CD4-positive, alpha-beta T cell treated with Interleukin-15 for 1 hour (primary cell): Measurements from ENCODE around the gene SNX27.
"Not testable (repeated sequence)": the region's sequence is repeated elsewhere in the genome, so short reads cannot be mapped to it uniquely, and the experiment has no call there.

ENCODE experiments used
- DNase-seq: peaks from one replicate; pipeline ENCODE4 v3.0.0-alpha.2; 2020

The SNX27 gene

GRCh38 chr1:151641229-151641628, 29.4 kb downstream of the SNX27 start:
- no peak for DNase-seq

GRCh38 chr1:151643085-151643484, 31.2 kb downstream of the SNX27 start:
- DNase-seq = not testable (repeated sequence)

GRCh38 chr1:151644001-151644400, 32.2 kb downstream of the SNX27 start:
- DNase-seq = no peak

- no peak for DNase-seq
Observed at GRCh38 chr1:151653397-151653796, 41.5 kb downstream of the SNX27 start.

GRCh38 chr1:151655371-151655770, 43.5 kb downstream of the SNX27 start:
- DNase-seq = no peak

GRCh38 chr1:151661751-151662150, 49.9 kb downstream of the SNX27 start:
- DNase-seq = no peak

GRCh38 chr1:151668090-151668489, 56.2 kb downstream of the SNX27 start:
- no peak for DNase-seq

GRCh38 chr1:151670036-151670675, 58.3 kb downstream of the SNX27 start:
- not testable (repeated sequence) for DNase-seq

GRCh38 chr1:151673407-151673806, 61.6 kb downstream of the SNX27 start:
- DNase-seq = no peak

- DNase-seq = no peak
Observed at GRCh38 chr1:151680391-151680790, 68.5 kb downstream of the SNX27 start.

GRCh38 chr1:151680826-151681225, 69.0 kb downstream of the SNX27 start:
- no peak for DNase-seq

- DNase-seq = no peak
Observed at GRCh38 chr1:151681923-151682322, 70.1 kb downstream of the SNX27 start.

- DNase-seq = not testable (repeated sequence)
Observed at GRCh38 chr1:151682901-151683300, 71.1 kb downstream of the SNX27 start.

GRCh38 chr1:151684128-151684527, 72.3 kb downstream of the SNX27 start:
- no peak for DNase-seq

GRCh38 chr1:151686561-151686960, 74.7 kb downstream of the SNX27 start:
- DNase-seq = no peak

- DNase-seq = no peak
Observed at GRCh38 chr1:151689494-151689893, 77.6 kb downstream of the SNX27 start.

GRCh38 chr1:151692226-151692625, 80.4 kb downstream of the SNX27 start:
- no peak for DNase-seq

- no peak for DNase-seq
Observed at GRCh38 chr1:151693057-151693651, 81.3 kb downstream of the SNX27 start.

GRCh38 chr1:151701515-151701914, 89.7 kb downstream of the SNX27 start:
- DNase-seq = no peak

- DNase-seq = no peak
Observed at GRCh38 chr1:151702936-151703335, 91.1 kb downstream of the SNX27 start.

GRCh38 chr1:151703813-151704212, 92.0 kb downstream of the SNX27 start:
- DNase-seq = no peak

- no peak for DNase-seq
Observed at GRCh38 chr1:151704246-151704645, 92.4 kb downstream of the SNX27 start.

GRCh38 chr1:151705146-151705545, 93.3 kb downstream of the SNX27 start:
- no peak for DNase-seq

GRCh38 chr1:151705753-151706463, 94.1 kb downstream of the SNX27 start:
- DNase-seq = no peak
